Astrocyte (in vitro differentiated cells and primary cell): Measurements from ENCODE around the gene WNT8B.

Source experiments
- EZH2 ChIP-seq: IDR thresholded peaks from 2 replicates; pipeline ENCODE4 v1.6.1; 2012; ENCODE audit warnings: mild to moderate bottlenecking, low read length, inconsistent platforms; ENCODE audit not compliant: insufficient read depth
- TF ChIP-seq, protein P1 (sequence below): IDR thresholded peaks from 2 replicates; pipeline ENCODE4 v1.5.1; 2011; ENCODE audit warnings: low read depth, mild to moderate bottlenecking, inconsistent platforms, low read length, moderate library complexity; ENCODE audit not compliant: insufficient read depth

DNA sequence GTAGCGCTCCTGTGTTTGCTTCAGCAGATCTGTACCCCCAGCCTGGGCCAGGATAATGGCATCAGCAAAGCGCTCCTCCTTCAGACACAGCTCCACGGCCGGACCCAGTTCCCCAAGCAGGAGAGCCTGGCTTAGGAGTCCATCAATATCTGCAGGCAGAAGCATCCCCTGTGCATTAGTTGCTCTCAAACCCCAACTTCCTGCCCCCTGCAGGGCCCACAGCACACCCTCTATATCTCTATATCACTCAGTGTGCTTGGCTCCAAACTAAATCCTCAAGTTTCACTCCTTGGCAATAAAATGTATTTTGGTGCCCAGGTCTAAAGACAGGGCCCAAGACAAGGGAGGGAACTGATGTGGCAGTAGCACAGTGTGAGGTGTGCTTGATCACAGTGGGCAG, 35.2 kb downstream of the WNT8B start:
- TF ChIP-seq EZH2 = no peak
- TF ChIP-seq, protein P1, sequence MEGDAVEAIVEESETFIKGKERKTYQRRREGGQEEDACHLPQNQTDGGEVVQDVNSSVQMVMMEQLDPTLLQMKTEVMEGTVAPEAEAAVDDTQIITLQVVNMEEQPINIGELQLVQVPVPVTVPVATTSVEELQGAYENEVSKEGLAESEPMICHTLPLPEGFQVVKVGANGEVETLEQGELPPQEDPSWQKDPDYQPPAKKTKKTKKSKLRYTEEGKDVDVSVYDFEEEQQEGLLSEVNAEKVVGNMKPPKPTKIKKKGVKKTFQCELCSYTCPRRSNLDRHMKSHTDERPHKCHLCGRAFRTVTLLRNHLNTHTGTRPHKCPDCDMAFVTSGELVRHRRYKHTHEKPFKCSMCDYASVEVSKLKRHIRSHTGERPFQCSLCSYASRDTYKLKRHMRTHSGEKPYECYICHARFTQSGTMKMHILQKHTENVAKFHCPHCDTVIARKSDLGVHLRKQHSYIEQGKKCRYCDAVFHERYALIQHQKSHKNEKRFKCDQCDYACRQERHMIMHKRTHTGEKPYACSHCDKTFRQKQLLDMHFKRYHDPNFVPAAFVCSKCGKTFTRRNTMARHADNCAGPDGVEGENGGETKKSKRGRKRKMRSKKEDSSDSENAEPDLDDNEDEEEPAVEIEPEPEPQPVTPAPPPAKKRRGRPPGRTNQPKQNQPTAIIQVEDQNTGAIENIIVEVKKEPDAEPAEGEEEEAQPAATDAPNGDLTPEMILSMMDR = no peak
